ENCODE data around the gene OAF. TPM values are rescaled to one million over a fixed set of nuclear protein-coding genes. Genes with fewer than 3 reads are reported as not detected.
A peak's percentile ranks its signal among the peaks of the same experiment; 100 is the strongest.

OAF gene
- total and polyA plus RNA-seq, 9 of the 15 experiments (the other 6 are each of a cell fraction or from before 2014, with no cell fraction given): 1.1 to 21.6 (median 7.5) TPM

GRCh38 chr11:120188371-120188770 lies 22.5 kb upstream of the OAF start:
- Histone ChIP-seq H4K20me1 (replicated peaks; ENCODE audit: control insufficient read depth, insufficient read depth, low read length) (no peaks in the 10 kb centered on the region), H3K9me1 (ENCODE audit: control insufficient read depth, insufficient read depth, low read length) (no peaks in the 10 kb centered on the region), H3K4me1 (replicated peaks in 1 of 2; ENCODE audit: control insufficient read depth in 2 of 2, insufficient read depth in 2 of 2, low read length in 2 of 2) (peaks cover 0 to 6% of the 10 kb centered on the region in 2 experiments; a peak in 2 of 5 replicates), H3K36me3 (ENCODE audit: control insufficient read depth, insufficient read depth, low read length) (no peaks in the 10 kb centered on the region), H3K4me3 (no peak overlapping the region), H3K27ac (ENCODE audit: extremely low read depth, low read depth, low read length) (no peak overlapping the region), H3K9ac (ENCODE audit: insufficient read depth in 1 of 2, low read depth in 2 of 2, low read length in 2 of 2) (no peak overlapping the region), H3K9me3 (replicated peaks; ENCODE audit: control insufficient read depth, insufficient read depth, low read depth, low read length) (no peaks in the 10 kb centered on the region), H3K27me3 (ENCODE audit: control insufficient read depth in 2 of 2, insufficient read depth in 2 of 2, low read length in 2 of 2) (peaks cover 30 to 86% of the 10 kb centered on the region in 2 experiments), H2AFZ (ENCODE audit: low read depth, low read length) (no peak overlapping the region), H3K4me2 (ENCODE audit: insufficient read depth, low read length) (no peak overlapping the region), H3K79me2 (ENCODE audit: control insufficient read depth, insufficient read depth, low read length) (no peaks in the 10 kb centered on the region)
- ChIA-PET POLR2A (no interaction called here), CTCF (ENCODE audit: low intra/inter-chr PET ratio) (no interaction called here)
- WGBS (ENCODE audit: insufficient coverage, low coverage, missing lambda C conversion rate): 0% methylated on average over 5 of the region's 5 CpGs
- in situ Hi-C loops (cut with MboI) (no loop called here), intact Hi-C loops (cut with micrococcal nuclease) (no loop called here)
- DNase-seq (ENCODE audit: extremely low read depth in 1 of 4, low spot score in 3 of 4): no peak
- no peak for ATAC-seq
- TF ChIP-seq FOXK2 (conservative IDR thresholded peaks at IDR 0.05 in 1 of 2, IDR thresholded peaks at IDR 0.05 in 1 of 2; ENCODE audit: low read depth in 2 of 2) (no peak), MCM3 (IDR thresholded peaks at IDR 0.05) (0 out of 2 replicates have a peak, but pooled peaks have one; percentile 35), KDM4B (IDR thresholded peaks at IDR 0.05; ENCODE audit: borderline replicate concordance in 2 of 2, low read depth in 1 of 2) (no peak), ZNF277 (CRISPR knock-in tag; IDR thresholded peaks at IDR 0.05; ENCODE audit: borderline replicate concordance) (no peak), BMI1 (IDR thresholded peaks at IDR 0.05; ENCODE audit: low read length) (no peak), BRCA1 (IDR thresholded peaks at IDR 0.05) (no peak), BRCA1 (CRISPR knock-in tag; IDR thresholded peaks at IDR 0.05) (no peak)
- no TSS peak for BruUV-seq (replicated peaks)
- no peak for FAIRE-seq

All from K562 (cell line).